GM06990 (cell line): ENCODE data around the gene ATCAY.

ENCODE experiments used
- DNase-seq: peaks from one replicate; pipeline ENCODE4 v3.0.0-alpha.2; 2011; ENCODE audit not compliant: insufficient read length; ENCODE audit errors: extremely low read depth
- H3K27me3 ChIP-seq: replicated peaks from 2 replicates; pipeline ENCODE4 v1.6.0; 2011; ENCODE audit warnings: low read length; ENCODE audit not compliant: control insufficient read depth, insufficient read depth
- H3K36me3 ChIP-seq: 2 replicates; pipeline ENCODE4 v1.5.1; 2011; ENCODE audit warnings: low read length; ENCODE audit not compliant: control insufficient read depth, insufficient read depth
- H3K4me3 ChIP-seq: replicated peaks from 2 replicates; pipeline ENCODE4 v1.5.1; 2011; ENCODE audit warnings: low read depth, mild to moderate bottlenecking, control low read depth, low read length
- CTCF ChIP-seq: IDR thresholded peaks from 2 replicates; pipeline ENCODE4 v1.5.1; 2011; ENCODE audit warnings: low read length, control low read depth, mild to moderate bottlenecking, inconsistent platforms; ENCODE audit not compliant: insufficient read depth, poor library complexity, severe bottlenecking

Gene ATCAY

GRCh38 chr19:3835055-3835435, 45.4 kb upstream of the ATCAY start:
- no peak overlapping the region for H3K4me3 ChIP-seq
- no peaks in the 10 kb centered on the region for H3K36me3 ChIP-seq
- no peaks in the 10 kb centered on the region for H3K27me3 ChIP-seq
- no peak for TF ChIP-seq CTCF
- DNase-seq, result no peak

DNA sequence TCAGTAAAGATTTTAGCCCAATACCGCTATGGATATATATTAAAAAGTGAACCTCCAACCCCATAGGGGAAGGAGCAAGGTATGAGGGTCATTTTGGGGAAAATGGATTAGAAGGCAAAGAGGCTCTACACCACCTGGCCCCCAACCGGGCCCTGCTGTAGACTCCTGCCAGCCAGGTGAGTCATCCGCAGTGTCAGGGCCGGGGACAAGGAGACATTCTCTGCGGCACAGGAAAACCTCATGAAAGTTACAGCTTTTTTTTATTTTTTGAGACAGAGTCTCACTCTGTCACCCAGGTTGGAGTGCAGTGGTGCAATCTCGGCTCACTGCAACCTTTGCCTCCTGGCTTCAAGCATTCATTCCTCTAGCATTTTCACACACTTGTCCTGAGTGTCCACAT, 43.6 kb upstream of the ATCAY start:
- H3K4me3 ChIP-seq, result no peak overlapping the region
- no peaks in the 10 kb centered on the region for H3K27me3 ChIP-seq
- H3K36me3 ChIP-seq, result no peaks in the 10 kb centered on the region
- DNase-seq, result no peak
- TF ChIP-seq CTCF, result no peak

- no peaks in the 10 kb centered on the region for H3K36me3 ChIP-seq
- H3K27me3 ChIP-seq, result no peaks in the 10 kb centered on the region
- H3K4me3 ChIP-seq, result no peak overlapping the region
- DNase-seq, result no peak
- TF ChIP-seq CTCF, result no peak
These were observed 43.2 kb upstream of the ATCAY start for GRCh38 chr19:3837332-3837731.

DNA sequence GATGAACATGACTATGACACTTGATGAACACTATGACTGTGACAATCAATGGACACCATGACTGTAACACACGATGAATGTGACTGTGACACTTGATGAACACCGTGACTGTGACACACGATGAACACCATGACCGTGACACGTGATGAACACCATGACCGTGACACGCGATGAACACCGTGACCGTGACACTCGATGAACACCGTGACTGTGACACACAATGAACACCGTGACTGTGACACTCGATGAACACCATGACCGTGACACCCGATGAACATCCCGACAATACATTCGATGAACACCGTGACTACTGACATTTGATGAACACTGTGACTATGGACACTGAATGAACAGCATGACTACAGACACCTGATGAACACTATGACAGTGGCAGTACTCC, 42.6 kb upstream of the ATCAY start:
- no peak for DNase-seq
- H3K36me3 ChIP-seq, result no peaks in the 10 kb centered on the region
- no peak overlapping the region for H3K4me3 ChIP-seq
- TF ChIP-seq CTCF, result no peak
- H3K27me3 ChIP-seq, result no peaks in the 10 kb centered on the region

DNA sequence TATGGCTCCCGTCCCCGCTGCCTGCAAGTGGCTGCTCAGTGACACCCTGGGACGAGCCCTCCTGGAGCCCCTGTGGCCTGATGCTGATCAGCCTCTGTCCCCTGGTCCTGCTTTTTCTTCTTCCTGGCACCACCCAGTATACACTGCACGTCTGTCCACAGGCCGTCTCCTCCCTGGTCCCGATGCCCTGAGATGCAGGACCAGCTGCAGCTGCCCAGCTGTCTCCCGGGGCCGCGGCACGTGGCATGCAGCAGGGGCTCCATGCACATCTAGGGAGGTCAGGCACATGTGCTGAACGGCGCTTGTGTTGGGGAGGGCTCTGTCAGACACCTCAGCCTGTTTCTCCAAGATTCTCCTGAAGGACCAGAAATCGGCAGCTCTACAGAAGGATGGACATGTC, 41.8 kb upstream of the ATCAY start:
- TF ChIP-seq CTCF, result no peak

DNA sequence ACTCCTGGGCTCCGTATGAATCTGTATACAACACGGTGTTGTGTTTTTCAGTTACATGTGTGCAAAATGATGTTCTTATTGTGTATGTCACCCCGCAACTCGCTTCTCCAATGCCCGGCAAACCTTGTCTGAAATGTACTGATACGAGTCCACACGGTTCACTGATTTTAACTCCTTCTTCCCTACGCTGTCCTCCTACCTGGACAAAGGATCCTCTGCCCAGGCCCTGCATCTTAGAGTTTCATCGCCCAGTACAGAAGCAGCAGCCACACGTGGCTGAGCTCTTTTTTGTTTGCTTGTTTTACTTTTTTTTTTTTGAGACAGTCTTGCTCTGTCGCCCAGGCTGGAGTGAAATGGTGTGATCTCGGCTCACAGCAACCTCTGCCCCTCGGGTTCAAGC, 40.5 kb upstream of the ATCAY start:
- Histone ChIP-seq H3K4me3 (no peak overlapping the region), H3K27me3 (no peaks in the 10 kb centered on the region), H3K36me3 (no peaks in the 10 kb centered on the region)
- no peak for TF ChIP-seq CTCF
- no peak for DNase-seq

More for the DNA sequence above, 41.8 kb upstream of the ATCAY start:
- no peaks in the 10 kb centered on the region for H3K27me3 ChIP-seq
- no peak for DNase-seq
- H3K4me3 ChIP-seq, result no peak overlapping the region
- H3K36me3 ChIP-seq, result no peaks in the 10 kb centered on the region
